ENCODE results near the gene MIEF1.

MIEF1 gene

DNA sequence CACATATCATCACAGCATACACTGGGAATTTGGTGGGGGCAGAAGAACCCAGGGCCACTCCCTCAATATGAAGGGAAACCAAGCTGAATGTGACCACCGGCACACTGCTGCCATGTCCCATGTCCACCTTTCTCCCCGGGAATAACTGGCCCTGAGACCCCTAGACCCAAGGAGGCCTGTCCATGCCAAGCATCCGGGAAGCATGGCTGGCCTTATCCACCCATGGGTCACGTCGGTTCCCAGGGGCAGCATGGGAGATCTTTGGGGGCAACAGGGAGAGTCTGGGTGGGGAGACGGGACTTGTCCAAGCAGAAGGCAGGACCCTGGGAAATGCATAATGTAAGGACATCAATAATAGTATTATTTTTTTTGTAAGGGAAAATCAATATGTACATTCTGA, 10.4 kb upstream of the MIEF1 start:
- TF ChIP-seq, protein P1, sequence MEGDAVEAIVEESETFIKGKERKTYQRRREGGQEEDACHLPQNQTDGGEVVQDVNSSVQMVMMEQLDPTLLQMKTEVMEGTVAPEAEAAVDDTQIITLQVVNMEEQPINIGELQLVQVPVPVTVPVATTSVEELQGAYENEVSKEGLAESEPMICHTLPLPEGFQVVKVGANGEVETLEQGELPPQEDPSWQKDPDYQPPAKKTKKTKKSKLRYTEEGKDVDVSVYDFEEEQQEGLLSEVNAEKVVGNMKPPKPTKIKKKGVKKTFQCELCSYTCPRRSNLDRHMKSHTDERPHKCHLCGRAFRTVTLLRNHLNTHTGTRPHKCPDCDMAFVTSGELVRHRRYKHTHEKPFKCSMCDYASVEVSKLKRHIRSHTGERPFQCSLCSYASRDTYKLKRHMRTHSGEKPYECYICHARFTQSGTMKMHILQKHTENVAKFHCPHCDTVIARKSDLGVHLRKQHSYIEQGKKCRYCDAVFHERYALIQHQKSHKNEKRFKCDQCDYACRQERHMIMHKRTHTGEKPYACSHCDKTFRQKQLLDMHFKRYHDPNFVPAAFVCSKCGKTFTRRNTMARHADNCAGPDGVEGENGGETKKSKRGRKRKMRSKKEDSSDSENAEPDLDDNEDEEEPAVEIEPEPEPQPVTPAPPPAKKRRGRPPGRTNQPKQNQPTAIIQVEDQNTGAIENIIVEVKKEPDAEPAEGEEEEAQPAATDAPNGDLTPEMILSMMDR (IDR thresholded peaks at IDR 0.05; ENCODE audit: poor library complexity, severe bottlenecking), result no peak
- Histone ChIP-seq H3K4me3 (ENCODE audit: severe bottlenecking) (no peak overlapping the region), H3K9me3 (ENCODE audit: severe bottlenecking) (no peaks in the 10 kb centered on the region), H3K4me1 (ENCODE audit: insufficient read depth, poor library complexity, severe bottlenecking) (no peaks in the 10 kb centered on the region), H3K27me3 (ENCODE audit: insufficient read depth, poor library complexity, severe bottlenecking) (no peaks in the 10 kb centered on the region), H3K27ac (ENCODE audit: poor library complexity, severe bottlenecking) (no peak overlapping the region), H3K36me3 (ENCODE audit: low read depth) (no peaks in the 10 kb centered on the region)
- ATAC-seq (ENCODE audit: low read depth) (no peak), DNase-seq (ENCODE audit: low spot score) (no peak)

DNA sequence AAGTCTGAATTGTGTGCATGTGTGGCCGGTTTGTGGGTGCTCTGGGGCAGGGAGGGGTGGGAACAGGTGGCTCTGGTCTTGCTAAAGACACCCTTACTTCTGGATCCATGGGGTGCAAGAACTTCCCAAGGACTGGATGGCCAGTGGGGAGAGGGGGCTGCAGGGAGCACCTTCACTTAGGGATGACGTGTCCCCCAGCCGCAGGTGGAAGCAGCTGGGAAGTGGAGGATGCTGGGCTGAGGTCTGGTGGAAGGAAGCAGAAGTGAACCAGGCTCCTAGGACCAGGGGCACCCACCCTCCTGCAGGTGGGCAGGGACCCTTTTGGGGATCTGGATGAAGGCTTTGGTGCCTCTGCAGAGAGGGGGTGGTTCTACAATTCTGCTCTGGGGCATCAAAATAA, 9.9 kb upstream of the MIEF1 start:
- no peaks in the 10 kb centered on the region for H3K27me3 ChIP-seq (ENCODE audit: insufficient read depth, poor library complexity, severe bottlenecking)
- ATAC-seq (ENCODE audit: low read depth) (no peak), DNase-seq (ENCODE audit: low spot score) (no peak)
- H3K9me3 ChIP-seq (ENCODE audit: severe bottlenecking), result no peaks in the 10 kb centered on the region
- H3K36me3 ChIP-seq (ENCODE audit: low read depth), result no peaks in the 10 kb centered on the region
- no peak overlapping the region for H3K27ac ChIP-seq (ENCODE audit: poor library complexity, severe bottlenecking)
- TF ChIP-seq, protein P1 (IDR thresholded peaks at IDR 0.05; ENCODE audit: poor library complexity, severe bottlenecking), result no peak
- no peaks in the 10 kb centered on the region for H3K4me1 ChIP-seq (ENCODE audit: insufficient read depth, poor library complexity, severe bottlenecking)
- H3K4me3 ChIP-seq (ENCODE audit: severe bottlenecking), result no peak overlapping the region

DNA sequence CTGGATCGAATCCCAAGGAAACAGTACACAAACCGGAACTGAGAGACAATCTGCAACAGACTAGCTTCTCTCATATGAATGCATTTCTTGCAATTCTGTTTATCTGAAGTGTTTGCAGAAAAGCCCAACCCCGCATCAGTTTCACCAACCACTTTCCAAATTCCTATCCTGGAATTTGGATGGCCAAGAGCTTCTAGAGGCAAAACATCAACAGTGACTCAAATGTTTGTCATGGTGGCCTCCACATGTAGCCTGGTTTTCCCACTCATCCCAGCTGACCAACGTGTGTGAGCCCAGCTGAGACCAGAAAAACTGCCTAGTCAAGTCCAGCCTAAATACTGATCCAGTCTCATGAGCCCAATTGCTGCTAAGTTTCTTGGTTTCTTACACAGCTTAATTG, 8.3 kb upstream of the MIEF1 start:
- Histone ChIP-seq H3K27ac (ENCODE audit: poor library complexity, severe bottlenecking) (no peak overlapping the region), H3K9me3 (ENCODE audit: severe bottlenecking) (no peaks in the 10 kb centered on the region), H3K4me1 (ENCODE audit: insufficient read depth, poor library complexity, severe bottlenecking) (no peaks in the 10 kb centered on the region), H3K36me3 (ENCODE audit: low read depth) (no peaks in the 10 kb centered on the region), H3K27me3 (ENCODE audit: insufficient read depth, poor library complexity, severe bottlenecking) (no peaks in the 10 kb centered on the region), H3K4me3 (ENCODE audit: severe bottlenecking) (no peak overlapping the region)
- ATAC-seq (ENCODE audit: low read depth), result no peak
- no peak for DNase-seq (ENCODE audit: low spot score)
- TF ChIP-seq, protein P1 (IDR thresholded peaks at IDR 0.05; ENCODE audit: poor library complexity, severe bottlenecking), result peak; percentile 2

DNA sequence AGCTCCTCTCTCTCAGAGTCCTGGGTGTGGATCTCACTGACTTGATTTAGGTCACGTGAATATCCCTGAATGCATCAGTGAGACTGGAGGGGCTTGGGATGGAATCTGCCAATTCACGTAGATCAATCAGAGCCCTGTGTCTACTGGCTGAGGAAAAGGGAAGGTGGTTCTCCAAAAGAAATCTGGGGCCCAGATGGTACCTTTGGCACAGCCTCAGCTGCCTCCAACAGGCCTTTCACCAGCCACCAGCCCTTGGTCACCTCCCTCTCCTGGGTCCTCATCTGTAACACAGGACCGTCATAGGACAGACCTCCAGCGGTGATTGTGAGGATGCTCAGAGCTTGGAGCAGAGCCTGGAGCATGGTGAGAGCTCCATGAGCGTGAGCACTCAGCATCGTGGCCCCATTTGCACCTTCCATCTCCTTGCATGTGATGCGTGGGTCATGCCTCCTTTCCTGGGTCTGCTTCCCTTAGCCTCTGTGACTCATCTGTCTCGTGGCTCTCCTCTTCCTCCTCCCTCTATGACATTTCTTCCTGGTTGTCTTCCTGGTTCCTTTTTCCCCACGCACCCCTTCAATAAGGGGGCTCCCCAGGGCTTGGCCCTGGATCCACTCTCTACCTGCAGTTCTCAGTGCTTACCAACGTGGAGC, 7.5 kb upstream of the MIEF1 start:
- Histone ChIP-seq H3K9me3 (ENCODE audit: severe bottlenecking) (no peaks in the 10 kb centered on the region), H3K4me3 (ENCODE audit: severe bottlenecking) (no peak overlapping the region), H3K27ac (ENCODE audit: poor library complexity, severe bottlenecking) (no peak overlapping the region), H3K4me1 (ENCODE audit: insufficient read depth, poor library complexity, severe bottlenecking) (no peaks in the 10 kb centered on the region), H3K36me3 (ENCODE audit: low read depth) (no peaks in the 10 kb centered on the region), H3K27me3 (ENCODE audit: insufficient read depth, poor library complexity, severe bottlenecking) (no peaks in the 10 kb centered on the region)
- DNase-seq (ENCODE audit: low spot score), result no peak
- TF ChIP-seq, protein P1 (IDR thresholded peaks at IDR 0.05; ENCODE audit: poor library complexity, severe bottlenecking), result no peak
- ATAC-seq (ENCODE audit: low read depth), result no peak

DNA sequence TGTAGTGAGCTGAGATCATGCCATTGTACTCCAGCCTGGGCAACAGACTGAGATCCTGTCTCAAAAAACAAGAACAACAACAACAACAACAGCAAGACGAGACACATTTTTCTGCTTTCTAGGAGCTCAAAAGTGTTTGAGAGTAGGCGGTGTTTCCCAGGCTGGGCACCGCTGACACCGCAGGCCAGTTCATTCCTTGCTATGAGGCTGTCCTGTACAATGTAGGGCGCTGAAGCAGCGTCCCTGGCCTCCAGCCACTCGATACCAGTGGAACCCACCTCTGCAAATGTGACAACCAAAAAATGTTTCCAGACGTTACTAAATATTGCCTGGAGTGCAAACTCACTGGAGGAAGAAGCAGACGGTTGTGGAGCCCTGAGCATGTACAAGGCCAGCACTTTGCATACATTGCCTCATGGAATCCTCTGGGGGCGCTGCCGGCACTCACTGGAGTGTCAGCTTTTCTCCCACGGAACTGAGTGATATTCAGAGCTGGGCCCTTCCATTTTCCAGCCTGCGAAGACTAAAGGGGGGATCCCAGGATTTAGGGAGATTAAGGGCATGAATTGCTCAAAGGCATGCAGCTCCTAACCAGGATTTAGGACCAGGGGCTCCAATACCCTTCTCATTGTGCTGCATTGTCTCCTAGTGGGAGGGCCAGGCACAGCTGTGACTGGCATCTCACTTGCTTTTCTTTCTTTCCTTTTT, 5.8 kb upstream of the MIEF1 start:
- H3K36me3 ChIP-seq (ENCODE audit: low read depth), result no peaks in the 10 kb centered on the region
- no peak for DNase-seq (ENCODE audit: low spot score)
- H3K27ac ChIP-seq (ENCODE audit: poor library complexity, severe bottlenecking), result no peak overlapping the region
- no peak overlapping the region for H3K4me3 ChIP-seq (ENCODE audit: severe bottlenecking)
- H3K27me3 ChIP-seq (ENCODE audit: insufficient read depth, poor library complexity, severe bottlenecking), result no peaks in the 10 kb centered on the region
- peak; percentile 78 for ATAC-seq (ENCODE audit: low read depth)
- no peaks in the 10 kb centered on the region for H3K4me1 ChIP-seq (ENCODE audit: insufficient read depth, poor library complexity, severe bottlenecking)
- no peaks in the 10 kb centered on the region for H3K9me3 ChIP-seq (ENCODE audit: severe bottlenecking)
- TF ChIP-seq, protein P1 (IDR thresholded peaks at IDR 0.05; ENCODE audit: poor library complexity, severe bottlenecking), result peak; percentile 53
